ENCODE measurements around the gene SAMD9. TPM values are rescaled to one million over a fixed set of nuclear protein-coding genes. Genes with fewer than 3 reads are reported as not detected.

Gene SAMD9
- total RNA-seq (2014; rRNA removed; shearing (Covaris generic)) (6.1 and 6.3 TPM in 2 replicates), total RNA-seq (2022) (7.6 and 8.7 TPM in 2 replicates), Bru-seq, nascent RNA (percentile 63 among the genes with signal in this experiment), BruChase-seq, experiment 1, labeled RNA remaining after a 6-hour chase (percentile 63 among the genes with signal in this experiment), BruChase-seq, experiment 2, labeled RNA remaining after a 2-hour chase (percentile 78 among the genes with signal in this experiment)
- long read RNA-seq, full-length matches to known transcripts = 5 of 9 reads
- long read RNA-seq, partial matches to known transcripts = 0 of 9 reads
- long read RNA-seq, other reads (novel, unspliced or antisense) = 4 of 9 reads

DNA sequence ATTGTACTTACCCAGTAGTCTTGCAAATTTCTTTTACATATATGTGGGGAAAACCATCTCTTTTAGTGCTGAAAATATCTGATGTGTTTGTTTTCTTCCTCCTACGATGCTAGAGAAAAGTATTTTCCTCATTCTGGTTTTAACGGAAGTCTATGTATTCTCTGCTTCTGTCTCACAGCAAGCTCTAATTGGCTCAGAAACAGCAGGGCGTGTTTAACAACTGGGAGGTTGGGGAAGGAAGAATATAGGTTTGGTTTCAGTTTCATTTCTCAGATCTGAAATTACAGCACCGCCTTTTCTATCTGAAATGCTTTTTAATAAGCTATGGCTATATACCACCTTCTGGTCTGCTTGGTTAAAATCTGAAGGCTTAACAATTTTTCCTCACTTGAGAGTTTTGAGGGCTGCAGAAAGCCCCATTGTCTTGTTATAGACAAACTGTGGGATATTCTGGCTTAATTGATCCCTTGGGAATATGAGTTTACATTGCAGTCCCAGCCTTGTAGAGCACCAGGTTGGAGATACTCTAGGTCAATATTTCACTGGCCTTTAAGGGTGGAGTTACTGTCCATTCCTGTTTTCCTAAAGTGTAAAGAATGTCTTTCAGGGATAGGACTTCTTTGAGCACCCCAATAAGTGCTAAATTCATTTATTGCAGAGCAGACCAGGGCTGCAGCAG is at the start of gene SAMD9:
TSS of gene SAMD9 (minus strand) at position 128 of the 679 bp plus-strand sequence. CDS start 11,882 bp downstream, outside the sequence.
- Histone ChIP-seq H3K79me2 (ENCODE audit: insufficient read depth, low read depth, low read length) (no peaks in the 10 kb centered on the region; the same call in 1 of the 2 replicates), H3K27ac (ENCODE audit: low read depth, low read length, poor library complexity, severe bottlenecking) (peak within 1 kb of the TSS; percentile 34), H3K9me3 (ENCODE audit: low read length) (no peaks in the 10 kb centered on the region), H4K20me1 (ENCODE audit: insufficient read depth, low read length) (no peaks in the 10 kb centered on the region), H3K4me3 (ENCODE audit: low read depth, low read length, poor library complexity, severe bottlenecking) (peak within 1 kb of the TSS; percentile 67), H3K36me3 (ENCODE audit: insufficient read depth, low read length) (no peaks in the 10 kb centered on the region), H2AFZ (ENCODE audit: low read length) (peak within 1 kb of the TSS; percentile 90), H3K4me1 (ENCODE audit: insufficient read depth, low read length, poor library complexity, severe bottlenecking) (peaks cover 20% of the 10 kb centered on the region), H3K9me2 (ENCODE audit: insufficient read depth, low read length) (no peaks in the 10 kb centered on the region), H3K4me2 (ENCODE audit: low read length) (peak within 1 kb of the TSS; percentile 79)
- ChIA-PET POLR2A (interaction anchor here (0.5 to 2.6 kb wide), 15 partner anchors 11 to 1039 kb away, joined by 3 to 14 read pairs (median 4); partner anchors contain the start of genes CDK6, RBM48, SAMD9L and VPS50), CTCF (ENCODE audit: unreplicated experiment) (interaction anchor here (1.1 kb wide), 1 partner anchor 34 kb away, joined by 4 read pairs; no protein-coding TSS in a partner anchor)
- DNase-seq (ENCODE audit: low spot score) = peak; percentile 90
- TF ChIP-seq, protein P1, sequence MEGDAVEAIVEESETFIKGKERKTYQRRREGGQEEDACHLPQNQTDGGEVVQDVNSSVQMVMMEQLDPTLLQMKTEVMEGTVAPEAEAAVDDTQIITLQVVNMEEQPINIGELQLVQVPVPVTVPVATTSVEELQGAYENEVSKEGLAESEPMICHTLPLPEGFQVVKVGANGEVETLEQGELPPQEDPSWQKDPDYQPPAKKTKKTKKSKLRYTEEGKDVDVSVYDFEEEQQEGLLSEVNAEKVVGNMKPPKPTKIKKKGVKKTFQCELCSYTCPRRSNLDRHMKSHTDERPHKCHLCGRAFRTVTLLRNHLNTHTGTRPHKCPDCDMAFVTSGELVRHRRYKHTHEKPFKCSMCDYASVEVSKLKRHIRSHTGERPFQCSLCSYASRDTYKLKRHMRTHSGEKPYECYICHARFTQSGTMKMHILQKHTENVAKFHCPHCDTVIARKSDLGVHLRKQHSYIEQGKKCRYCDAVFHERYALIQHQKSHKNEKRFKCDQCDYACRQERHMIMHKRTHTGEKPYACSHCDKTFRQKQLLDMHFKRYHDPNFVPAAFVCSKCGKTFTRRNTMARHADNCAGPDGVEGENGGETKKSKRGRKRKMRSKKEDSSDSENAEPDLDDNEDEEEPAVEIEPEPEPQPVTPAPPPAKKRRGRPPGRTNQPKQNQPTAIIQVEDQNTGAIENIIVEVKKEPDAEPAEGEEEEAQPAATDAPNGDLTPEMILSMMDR (conservative IDR thresholded peaks at IDR 0.05; ENCODE audit: low read length) = no peak
- no peak for TF ChIP-seq EZH2phosphoT487 (IDR thresholded peaks at IDR 0.05; ENCODE audit: borderline replicate concordance, low read depth, low read length)
- no TSS peak for BruUV-seq (replicated peaks)
- intact Hi-C loops (cut with micrococcal nuclease; ENCODE audit: unreplicated experiment) = no loop called here

DNA sequence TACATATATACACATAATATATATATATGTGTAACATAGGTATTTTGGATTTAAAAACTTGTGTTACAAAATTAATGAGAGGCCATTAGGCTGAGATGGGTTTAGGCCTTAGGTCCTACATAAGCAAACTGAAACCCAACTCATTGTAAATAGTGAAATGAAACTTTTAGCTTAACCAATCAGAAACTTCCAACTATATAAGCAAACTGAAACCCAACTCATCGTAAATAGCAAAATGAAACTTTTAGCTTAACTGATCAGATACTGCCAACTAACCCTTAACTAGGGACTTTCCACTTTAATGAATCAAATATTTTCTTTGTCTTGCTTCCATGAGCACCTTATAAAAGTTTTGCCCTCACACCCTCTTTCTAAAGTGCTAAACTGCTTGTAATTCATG is 47.7 kb upstream of the SAMD9 start:
- no peaks in the 10 kb centered on the region for H3K9me2 ChIP-seq (ENCODE audit: insufficient read depth, low read length)
- CTCF ChIA-PET (ENCODE audit: unreplicated experiment) = no interaction called here
- intact Hi-C loops (cut with micrococcal nuclease; ENCODE audit: unreplicated experiment) = no loop called here
- no peaks in the 10 kb centered on the region for H3K36me3 ChIP-seq (ENCODE audit: insufficient read depth, low read length)
- H3K4me3 ChIP-seq (ENCODE audit: low read depth, low read length, poor library complexity, severe bottlenecking) = no peak overlapping the region
- POLR2A ChIA-PET = interaction anchor here (0.5 to 1.9 kb wide), 5 partner anchors 8 to 81 kb away, joined by 4 to 7 read pairs (median 5); partner anchors contain the start of gene SAMD9
- no peak overlapping the region for H3K27ac ChIP-seq (ENCODE audit: low read depth, low read length, poor library complexity, severe bottlenecking)
- H4K20me1 ChIP-seq (ENCODE audit: insufficient read depth, low read length) = no peaks in the 10 kb centered on the region
- H3K79me2 ChIP-seq (ENCODE audit: insufficient read depth, low read depth, low read length) = no peaks in the 10 kb centered on the region
- TF ChIP-seq EZH2phosphoT487 (IDR thresholded peaks at IDR 0.05; ENCODE audit: borderline replicate concordance, low read depth, low read length) = no peak
- TF ChIP-seq, protein P1 (conservative IDR thresholded peaks at IDR 0.05; ENCODE audit: low read length) = no peak
- peak overlapping the region; percentile 41 for H3K4me2 ChIP-seq (ENCODE audit: low read length)
- DNase-seq (ENCODE audit: low spot score) = peak; percentile 44
- BruUV-seq (replicated peaks) = no TSS peak
- peaks cover 9% of the 10 kb centered on the region; the same call in 1 of the 2 replicates for H3K9me3 ChIP-seq (ENCODE audit: low read length)
- H2AFZ ChIP-seq (ENCODE audit: low read length) = peak overlapping the region; percentile 49; the same call in 1 of the 2 replicates
- peaks cover 9% of the 10 kb centered on the region for H3K4me1 ChIP-seq (ENCODE audit: insufficient read depth, low read length, poor library complexity, severe bottlenecking)
